ENCODE measurements around the gene SORD. TPM values are rescaled to one million over a fixed set of nuclear protein-coding genes. Genes with fewer than 3 reads are reported as not detected.
"Not testable (repeated sequence)": the region's sequence is repeated elsewhere in the genome, so short reads cannot be mapped to it uniquely, and the experiment has no call there.

The SORD gene
- total and polyA plus RNA-seq, 2 donors (not counting 3 experiments of a cell fraction or from before 2014, with no cell fraction given): 16.6 to 31.8 TPM

DNA sequence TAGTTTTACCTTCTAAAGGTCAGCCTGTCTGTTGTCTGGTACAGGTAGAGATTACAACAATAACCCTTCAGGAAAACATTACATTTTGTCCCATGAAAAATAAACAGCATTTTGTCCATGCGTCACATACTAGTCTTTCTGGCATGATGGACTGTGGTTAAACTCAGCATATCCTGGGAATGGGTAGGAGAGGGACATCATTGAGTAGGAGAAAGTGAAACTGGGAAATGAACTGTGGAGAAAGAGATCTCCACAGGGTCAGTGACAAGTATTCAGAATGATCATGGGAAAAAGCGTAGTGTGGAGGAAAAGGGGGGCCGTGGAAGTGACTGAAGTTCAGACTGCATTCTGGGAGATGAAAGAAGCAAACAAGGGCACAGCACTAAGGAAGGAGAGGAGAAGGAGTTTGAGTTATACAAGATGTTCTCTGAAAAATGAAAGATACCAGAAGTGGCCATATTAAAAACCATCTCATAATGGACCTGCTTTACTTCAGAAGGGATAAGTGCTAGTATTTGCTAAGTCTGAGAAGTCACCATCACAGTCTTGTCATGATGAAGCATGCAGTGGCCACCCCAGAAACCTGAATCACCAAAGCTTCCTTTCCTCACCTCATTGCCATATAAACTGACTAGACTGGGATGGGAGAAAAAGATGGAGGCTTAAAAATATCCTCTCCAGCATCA lies 34.7 kb upstream of the SORD start:
- H3K9ac ChIP-seq (replicated peaks; ENCODE audit: extremely low read depth, insufficient read depth, low read length); BruUV-seq (replicated peaks); DNase-seq (ENCODE audit: low read depth, low spot score); H3K79me2 ChIP-seq (ENCODE audit: control insufficient read depth, insufficient read depth, low read length); dilution Hi-C loops (cut with MboI; ENCODE audit: extremely low pct_ligation_motif_present, low sequenced_read_pairs); H3K27me3 ChIP-seq (ENCODE audit: control insufficient read depth in 2 of 2, insufficient read depth in 2 of 2, low read length in 2 of 2); H4K20me1 ChIP-seq (replicated peaks; ENCODE audit: control insufficient read depth, extremely low read depth, insufficient read depth, low read length); H3K4me1 ChIP-seq (ENCODE audit: control insufficient read depth, extremely low read depth, insufficient read depth, low read length); H3K36me3 ChIP-seq (ENCODE audit: control insufficient read depth in 2 of 2, extremely low read depth in 1 of 2, insufficient read depth in 2 of 2, low read length in 2 of 2); H2AFZ ChIP-seq (ENCODE audit: low read depth, low read length); H3K27ac ChIP-seq (ENCODE audit: insufficient read depth, low read depth, low read length); CTCF ChIA-PET; H3K9me1 ChIP-seq (replicated peaks; ENCODE audit: control insufficient read depth, extremely low read depth, insufficient read depth, low read length); H3K4me2 ChIP-seq (ENCODE audit: insufficient read depth, low read length); intact Hi-C loops (cut with micrococcal nuclease); POLR2A ChIA-PET; H3K4me3 ChIP-seq (replicated peaks in 1 of 3; ENCODE audit: insufficient read depth in 1 of 3, low read depth in 1 of 3, low read length in 3 of 3); FAIRE-seq; H3K9me3 ChIP-seq (replicated peaks; ENCODE audit: control insufficient read depth, insufficient read depth, low read length): not testable (repeated sequence)

GRCh38 chr15:44988870-44989219 lies 34.1 kb upstream of the SORD start:
- CTCF ChIA-PET; H2AFZ ChIP-seq (ENCODE audit: low read depth, low read length); H3K27ac ChIP-seq (ENCODE audit: insufficient read depth, low read depth, low read length); dilution Hi-C loops (cut with MboI; ENCODE audit: extremely low pct_ligation_motif_present, low sequenced_read_pairs); H3K9ac ChIP-seq (replicated peaks; ENCODE audit: extremely low read depth, insufficient read depth, low read length); FAIRE-seq; DNase-seq (ENCODE audit: low read depth, low spot score); intact Hi-C loops (cut with micrococcal nuclease); POLR2A ChIA-PET; H3K4me2 ChIP-seq (ENCODE audit: insufficient read depth, low read length); H4K20me1 ChIP-seq (replicated peaks; ENCODE audit: control insufficient read depth, extremely low read depth, insufficient read depth, low read length); H3K79me2 ChIP-seq (ENCODE audit: control insufficient read depth, insufficient read depth, low read length); BruUV-seq (replicated peaks); H3K9me3 ChIP-seq (replicated peaks; ENCODE audit: control insufficient read depth, insufficient read depth, low read length); H3K9me1 ChIP-seq (replicated peaks; ENCODE audit: control insufficient read depth, extremely low read depth, insufficient read depth, low read length); H3K4me1 ChIP-seq (ENCODE audit: control insufficient read depth, extremely low read depth, insufficient read depth, low read length); H3K36me3 ChIP-seq (ENCODE audit: control insufficient read depth in 2 of 2, extremely low read depth in 1 of 2, insufficient read depth in 2 of 2, low read length in 2 of 2); H3K4me3 ChIP-seq (replicated peaks in 1 of 3; ENCODE audit: insufficient read depth in 1 of 3, low read depth in 1 of 3, low read length in 3 of 3); H3K27me3 ChIP-seq (ENCODE audit: control insufficient read depth in 2 of 2, insufficient read depth in 2 of 2, low read length in 2 of 2): not testable (repeated sequence)

DNA sequence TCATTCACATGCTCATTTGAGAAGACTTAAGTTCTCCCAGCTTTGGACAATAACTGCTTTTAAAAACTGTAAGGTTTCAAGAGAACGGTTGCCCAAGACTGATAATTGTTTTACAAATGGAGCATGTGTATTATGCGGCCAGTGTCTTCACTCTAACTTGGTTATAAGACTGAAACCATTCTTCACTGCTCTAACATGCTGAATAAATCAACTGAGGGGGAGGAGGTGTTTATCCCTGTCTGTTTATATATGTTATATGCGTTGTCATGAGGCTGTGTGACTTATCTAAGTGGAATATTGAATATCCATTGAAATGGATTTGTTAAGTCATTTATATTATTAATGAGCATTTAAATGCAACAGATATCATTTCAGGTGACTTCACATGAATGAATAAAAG lies 25.4 kb upstream of the SORD start:
- H2AFZ ChIP-seq (ENCODE audit: low read depth, low read length); H3K4me2 ChIP-seq (ENCODE audit: insufficient read depth, low read length); H3K79me2 ChIP-seq (ENCODE audit: control insufficient read depth, insufficient read depth, low read length); H3K27ac ChIP-seq (ENCODE audit: insufficient read depth, low read depth, low read length); H3K9me3 ChIP-seq (replicated peaks; ENCODE audit: control insufficient read depth, insufficient read depth, low read length); intact Hi-C loops (cut with micrococcal nuclease); H3K36me3 ChIP-seq (ENCODE audit: control insufficient read depth in 2 of 2, extremely low read depth in 1 of 2, insufficient read depth in 2 of 2, low read length in 2 of 2); dilution Hi-C loops (cut with MboI; ENCODE audit: extremely low pct_ligation_motif_present, low sequenced_read_pairs); H4K20me1 ChIP-seq (replicated peaks; ENCODE audit: control insufficient read depth, extremely low read depth, insufficient read depth, low read length); H3K4me1 ChIP-seq (ENCODE audit: control insufficient read depth, extremely low read depth, insufficient read depth, low read length); H3K9me1 ChIP-seq (replicated peaks; ENCODE audit: control insufficient read depth, extremely low read depth, insufficient read depth, low read length); DNase-seq (ENCODE audit: low read depth, low spot score); POLR2A ChIA-PET; CTCF ChIA-PET; H3K4me3 ChIP-seq (replicated peaks in 1 of 3; ENCODE audit: insufficient read depth in 1 of 3, low read depth in 1 of 3, low read length in 3 of 3); BruUV-seq (replicated peaks); H3K9ac ChIP-seq (replicated peaks; ENCODE audit: extremely low read depth, insufficient read depth, low read length): not testable (repeated sequence)
- peak; percentile 55 for FAIRE-seq
- H3K27me3 ChIP-seq (ENCODE audit: control insufficient read depth in 2 of 2, insufficient read depth in 2 of 2, low read length in 2 of 2): peaks cover 5 to 12% of the 10 kb centered on the region in 2 experiments

Measured in endothelial cell of umbilical vein (primary cell).